B cell (primary cell): ENCODE results near the gene GTF2A1. TPM values are rescaled to one million over a fixed set of nuclear protein-coding genes. Genes with fewer than 3 reads are reported as not detected.
"Not testable (repeated sequence)": the region's sequence is repeated elsewhere in the genome, so short reads cannot be mapped to it uniquely, and the experiment has no call there.

Experiments
- ATAC-seq: fragments of 200-7000 bp; cut with Tn5 transposase; one replicate; pipeline ENCODE4 v1.10.0; 2021; ENCODE audit warnings: low read depth, mild to moderate bottlenecking, moderate number of reproducible peaks, moderate library complexity
- CTCF ChIA-PET: fragments of 350-600 bp; sonication (Branson Sonifier 250); formaldehyde crosslinking; loops from one replicate; lab custom pipeline; 2021; ENCODE audit warnings: antibody characterized with exemption, inconsistent platforms; lab: Charles Lee
- POLR2A ChIA-PET: fragments of 350-600 bp; sonication (Branson Sonifier 250); formaldehyde crosslinking; loops from one replicate; lab custom pipeline; 2021; ENCODE audit warnings: antibody characterized with exemption; lab: Charles Lee
- DNase-seq: peaks from one replicate; pipeline ENCODE4 v3.0.0; 2013
- H2AFZ ChIP-seq: 2 replicates; pipeline ENCODE4 v1.6.1; 2012; ENCODE audit warnings: mild to moderate bottlenecking, low read depth, low read length; ENCODE audit not compliant: insufficient read depth, poor library complexity, severe bottlenecking
- H3K27ac ChIP-seq, 2 donors: 1 replicate in 1 of 2; 2 replicates in 1 of 2; pipeline ENCODE4 v1.5.1; 2012 to 2013; ENCODE audit warnings: low read length in 2 of 2, mild to moderate bottlenecking in 2 of 2, moderate library complexity in 1 of 2
- H3K27me3 ChIP-seq, 4 experiments: fragments of 200-600 bp in 1 of 4; sonication (generic) in 1 of 4; replicated peaks in 1 of 4; 1 replicate in 2 of 4; 2 replicates in 2 of 4; pipeline versions ENCODE4 v1.6.1 to v1.7.0; 2013 to 2016; ENCODE audit warnings: low read length in 3 of 4, mild to moderate bottlenecking in 2 of 4, mixed read lengths in 1 of 4, moderate library complexity in 1 of 4; ENCODE audit not compliant: insufficient read depth in 4 of 4, control insufficient read depth in 3 of 4; ENCODE audit errors: control extremely low read depth in 1 of 4
- H3K36me3 ChIP-seq, 2 experiments: replicated peaks in 1 of 2; 1 replicate in 1 of 2; 2 replicates in 1 of 2; pipeline versions ENCODE4 v1.6.1 to v1.7.1; 2013; ENCODE audit warnings: low read length in 1 of 2; ENCODE audit not compliant: insufficient read depth in 2 of 2, control insufficient read depth in 1 of 2; ENCODE audit errors: control extremely low read depth in 1 of 2, extremely low read depth in 1 of 2
- H3K4me1 ChIP-seq, 2 donors: fragments of 200-600 bp in 1 of 2; sonication (generic) in 1 of 2; 1 replicate in 1 of 2; 2 replicates in 1 of 2; pipeline versions ENCODE4 v1.5.1 to v1.6.1; 2013 to 2017; ENCODE audit warnings: low read length in 2 of 2; ENCODE audit not compliant: control insufficient read depth in 2 of 2, insufficient read depth in 2 of 2
- H3K4me2 ChIP-seq: replicated peaks from 2 replicates; pipeline ENCODE3; 2012; ENCODE audit warnings: mild to moderate bottlenecking, low read depth, low read length; ENCODE audit not compliant: poor library complexity, severe bottlenecking
- H3K4me3 ChIP-seq, 5 experiments: fragments of 200-600 bp in 1 of 5; sonication (generic) in 1 of 5; 1 replicate in 3 of 5; 2 replicates in 2 of 5; pipeline versions ENCODE4 v1.5.1 to v1.7.0; 2011 to 2016; ENCODE audit warnings: low read length in 4 of 5, mild to moderate bottlenecking in 4 of 5, low read depth in 2 of 5, control low read depth in 1 of 5, moderate library complexity in 1 of 5; ENCODE audit not compliant: insufficient read depth in 1 of 5; ENCODE audit errors: control extremely low read depth in 1 of 5, extremely low read depth in 1 of 5
- H3K79me2 ChIP-seq: fragments of 200-600 bp; sonication (generic); one replicate; pipeline ENCODE4 v1.6.0; 2016; ENCODE audit warnings: low read length; ENCODE audit not compliant: control insufficient read depth, insufficient read depth
- H3K9ac ChIP-seq: fragments of 200-600 bp; sonication (generic); 2 replicates; pipeline ENCODE4 v1.6.1; 2017; ENCODE audit warnings: mild to moderate bottlenecking, low read length, moderate library complexity
- H3K9me3 ChIP-seq, 3 donors: one replicate each; pipeline versions ENCODE4 v1.6.1 to v1.7.1; 2013; ENCODE audit warnings: low read length in 2 of 3; ENCODE audit not compliant: control insufficient read depth in 2 of 3, insufficient read depth in 1 of 3; ENCODE audit errors: control extremely low read depth in 1 of 3
- H4K20me1 ChIP-seq: 2 replicates; pipeline ENCODE4 v1.6.0; 2012; ENCODE audit warnings: mild to moderate bottlenecking, low read length; ENCODE audit not compliant: insufficient read depth, control insufficient read depth, poor library complexity, severe bottlenecking
- H3K27ac Mint-ChIP-seq: one replicate; pipeline ENCODE4 v1.8.0; 2021; ENCODE audit warnings: mixed read lengths
- H3K27me3 Mint-ChIP-seq: one replicate; pipeline ENCODE4 v1.8.0; 2021; ENCODE audit warnings: mixed read lengths
- H3K4me1 Mint-ChIP-seq: one replicate; pipeline ENCODE4 v1.8.0; 2021; ENCODE audit warnings: mixed read lengths
- H3K4me3 Mint-ChIP-seq: one replicate; pipeline ENCODE4 v1.8.0; 2021; ENCODE audit warnings: mixed read lengths
- H3K9me3 Mint-ChIP-seq: one replicate; pipeline ENCODE4 v1.8.0; 2022; ENCODE audit warnings: mixed read lengths; ENCODE audit not compliant: insufficient read depth
- EZH2 ChIP-seq: IDR thresholded peaks from 2 replicates; pipeline ENCODE4 v1.6.1; 2012; ENCODE audit warnings: borderline replicate concordance, low read depth, mild to moderate bottlenecking, moderate library complexity, low read length; ENCODE audit not compliant: insufficient read depth, poor library complexity, severe bottlenecking
- WGBS: methylation state at CpG from one replicate; pipeline ENCODE4 v1.1.5; 2013; ENCODE audit warnings: missing lambda C conversion rate; ENCODE audit not compliant: insufficient coverage; 5-methylcytosine and 5-hydroxymethylcytosine counted together
- intact Hi-C: fragments of 100-400 bp; cut with micrococcal nuclease; formaldehyde crosslinking; loops from one replicate; pipeline ENCODE4 v1.10.0; 2022
- polyA plus RNA-seq: library from polyadenylated mRNA; depleted of rRNA; stranded (reverse); fragments of >200 nt; gene quantifications from 2 replicates; pipeline ENCODE4 v1.2.3, GENCODE V29; 2012
- total RNA-seq, 2 donors: library from RNA; stranded (reverse); fragments of 120-200 nt in 1 of 2; gene quantifications; 1 replicate in 1 of 2; 2 replicates in 1 of 2; pipeline versions ENCODE4 v1.2.3 to v1.2.4, GENCODE V29; 2013 to 2022
- TF ChIP-seq, protein P1 (sequence below): fragments of 200-600 bp; IDR thresholded peaks from one replicate; pipeline ENCODE4 v1.8.0; 2022; ENCODE audit warnings: antibody characterized with exemption, mild to moderate bottlenecking

The GTF2A1 gene
- total and polyA plus RNA-seq, 2 donors (not counting 1 experiment from before 2014, with no cell fraction given): 7.1 to 45.1 TPM

DNA sequence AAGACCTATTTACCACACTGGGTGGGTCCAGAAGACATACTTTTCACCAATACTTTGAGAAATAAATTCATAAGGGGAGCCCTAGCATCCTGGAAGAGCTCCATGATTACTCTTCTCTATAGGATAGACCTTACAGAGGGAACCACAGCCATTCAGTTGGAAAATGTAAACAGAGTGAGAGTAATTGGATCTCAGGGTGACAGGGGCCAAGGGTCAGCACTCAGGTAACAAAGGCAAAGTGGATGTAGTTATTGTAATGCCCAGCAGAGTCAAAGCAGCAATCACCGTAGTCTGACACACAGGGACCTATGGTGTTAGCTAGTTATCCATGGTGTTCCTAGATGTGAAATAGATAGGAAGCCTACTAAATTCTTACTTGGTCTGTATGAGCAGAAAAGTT, 10.8 kb upstream of the GTF2A1 start:
- Mint-ChIP-seq H3K4me1 (no peaks in the 10 kb centered on the region), H3K27ac (no peak overlapping the region), H3K9me3 (peaks cover under 1% of the 10 kb centered on the region), H3K27me3 (no peaks in the 10 kb centered on the region), H3K4me3 (no peak overlapping the region)
- Histone ChIP-seq H3K4me1 (no peaks in the 10 kb centered on the region), H3K9ac (no peak overlapping the region), H3K79me2 (no peaks in the 10 kb centered on the region), H3K9me3 (peaks cover 0 to 6% (median 0%) of the 10 kb centered on the region in 3 donors), H4K20me1 (no peaks in the 10 kb centered on the region), H3K36me3 (no peaks in the 10 kb centered on the region), H3K27me3 (no peaks in the 10 kb centered on the region), H3K27ac (no peak overlapping the region), H3K4me3 (no peak overlapping the region), H2AFZ (no peak overlapping the region), H3K4me2 (no peak overlapping the region)
- CTCF ChIA-PET: no interaction called here
- POLR2A ChIA-PET: no interaction called here
- 100% methylated on average over 1 of the region's 1 CpG for WGBS
- TF ChIP-seq, protein P1, sequence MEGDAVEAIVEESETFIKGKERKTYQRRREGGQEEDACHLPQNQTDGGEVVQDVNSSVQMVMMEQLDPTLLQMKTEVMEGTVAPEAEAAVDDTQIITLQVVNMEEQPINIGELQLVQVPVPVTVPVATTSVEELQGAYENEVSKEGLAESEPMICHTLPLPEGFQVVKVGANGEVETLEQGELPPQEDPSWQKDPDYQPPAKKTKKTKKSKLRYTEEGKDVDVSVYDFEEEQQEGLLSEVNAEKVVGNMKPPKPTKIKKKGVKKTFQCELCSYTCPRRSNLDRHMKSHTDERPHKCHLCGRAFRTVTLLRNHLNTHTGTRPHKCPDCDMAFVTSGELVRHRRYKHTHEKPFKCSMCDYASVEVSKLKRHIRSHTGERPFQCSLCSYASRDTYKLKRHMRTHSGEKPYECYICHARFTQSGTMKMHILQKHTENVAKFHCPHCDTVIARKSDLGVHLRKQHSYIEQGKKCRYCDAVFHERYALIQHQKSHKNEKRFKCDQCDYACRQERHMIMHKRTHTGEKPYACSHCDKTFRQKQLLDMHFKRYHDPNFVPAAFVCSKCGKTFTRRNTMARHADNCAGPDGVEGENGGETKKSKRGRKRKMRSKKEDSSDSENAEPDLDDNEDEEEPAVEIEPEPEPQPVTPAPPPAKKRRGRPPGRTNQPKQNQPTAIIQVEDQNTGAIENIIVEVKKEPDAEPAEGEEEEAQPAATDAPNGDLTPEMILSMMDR: no peak
- no peak for TF ChIP-seq EZH2
- intact Hi-C loops: no loop called here
- ATAC-seq (no peak), DNase-seq (no peak)

DNA sequence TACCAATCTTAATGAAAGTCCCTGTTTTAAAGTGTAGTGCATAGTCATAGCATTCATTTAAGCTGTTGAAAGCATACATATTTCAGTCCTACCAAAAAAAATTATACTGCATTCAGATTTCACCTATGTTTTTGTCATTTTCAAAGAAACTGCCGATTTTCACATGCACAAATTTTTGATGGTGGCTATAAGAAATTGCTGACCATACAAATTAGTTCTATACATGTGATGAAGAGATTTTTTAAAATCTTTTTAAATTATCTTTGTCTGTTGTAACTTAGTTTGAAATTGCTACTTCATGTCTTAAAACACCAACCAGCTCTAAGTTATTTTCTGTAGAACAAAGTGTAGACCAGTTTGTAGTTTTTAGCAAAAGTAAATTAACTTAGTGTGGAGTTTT, 3.5 kb upstream of the GTF2A1 start:
- no peaks in the 10 kb centered on the region for H3K27me3 ChIP-seq
- ATAC-seq (no peak), DNase-seq (no peak)
- H3K9me3 ChIP-seq: no peaks in the 10 kb centered on the region
- TF ChIP-seq, protein P1: no peak
- TF ChIP-seq EZH2: no peak
- H3K36me3 ChIP-seq: no peaks in the 10 kb centered on the region
- Mint-ChIP-seq H3K9me3 (no peaks in the 10 kb centered on the region), H3K27ac (no peak overlapping the region), H3K4me3 (no peak overlapping the region), H3K4me1 (peaks cover 11% of the 10 kb centered on the region), H3K27me3 (no peaks in the 10 kb centered on the region)
- H3K27ac ChIP-seq: no peak overlapping the region
- intact Hi-C loops: no loop called here
- peaks cover 8% of the 10 kb centered on the region for H3K79me2 ChIP-seq
- no peaks in the 10 kb centered on the region for H4K20me1 ChIP-seq
- POLR2A ChIA-PET: interaction anchor here (1.5 kb wide), 1 partner anchor 54 kb away, joined by 3 read pairs; no protein-coding TSS in a partner anchor
- no peak overlapping the region for H2AFZ ChIP-seq
- peaks cover 5 to 7% of the 10 kb centered on the region in 2 donors for H3K4me1 ChIP-seq
- no peak overlapping the region for H3K4me2 ChIP-seq
- WGBS: no CpG with 5 or more reads among the region's 1 CpG
- H3K9ac ChIP-seq: no peak overlapping the region
- no peak overlapping the region for H3K4me3 ChIP-seq
- CTCF ChIA-PET: interaction anchor here (1.6 to 2.1 kb wide), 2 partner anchors 46 to 54 kb away, joined by 4 to 7 read pairs; no protein-coding TSS in a partner anchor

DNA sequence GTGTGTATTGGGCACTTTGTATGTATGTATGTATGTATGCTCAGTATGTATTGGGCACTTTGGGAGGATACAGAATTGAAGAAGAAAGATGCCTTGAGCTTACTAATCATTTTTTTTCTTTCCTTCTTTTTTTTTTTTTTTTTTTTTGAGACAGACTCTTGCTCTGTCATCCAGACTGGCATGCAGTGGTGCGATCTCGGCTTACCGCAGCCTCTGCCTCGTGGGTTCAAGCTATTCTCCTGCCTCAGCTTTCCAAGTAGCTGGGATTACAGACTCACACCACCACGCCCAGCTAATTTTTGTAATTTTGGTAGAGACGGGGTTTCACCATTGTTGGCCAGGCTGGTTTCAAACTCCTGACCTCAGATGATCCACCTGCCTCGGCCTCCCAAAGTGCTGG, 3.0 kb upstream of the GTF2A1 start:
- Histone ChIP-seq H3K79me2 (peaks cover 12% of the 10 kb centered on the region), H3K4me1 (peaks cover 6 to 10% of the 10 kb centered on the region in 2 donors)
- intact Hi-C loops, H3K27me3 ChIP-seq, H3K27ac Mint-ChIP-seq, H3K4me3 Mint-ChIP-seq, H3K36me3 ChIP-seq, H3K27ac ChIP-seq, ATAC-seq, H3K4me2 ChIP-seq, H3K9ac ChIP-seq, H3K9me3 Mint-ChIP-seq, H3K9me3 ChIP-seq, H3K4me3 ChIP-seq, H3K27me3 Mint-ChIP-seq, H4K20me1 ChIP-seq, H2AFZ ChIP-seq, DNase-seq: not testable (repeated sequence)
- 96% methylated on average over 4 of the region's 7 CpGs for WGBS
- H3K4me1 Mint-ChIP-seq: peaks cover 13% of the 10 kb centered on the region
- CTCF ChIA-PET: interaction anchor here (1.6 to 2.1 kb wide), 2 partner anchors 46 to 54 kb away, joined by 4 to 7 read pairs; no protein-coding TSS in a partner anchor
- POLR2A ChIA-PET: interaction anchor here (1.5 kb wide), 1 partner anchor 54 kb away, joined by 3 read pairs; no protein-coding TSS in a partner anchor
